Liver (tissue), 9 donors: Measurements from ENCODE around the gene DDX41. TPM values are rescaled to one million over a fixed set of nuclear protein-coding genes. Genes with fewer than 3 reads are reported as not detected.

ENCODE experiments used
- DNase-seq: peaks from one replicate; pipeline ENCODE4 v3.0.0-alpha.2; 2017; ENCODE audit warnings: low spot score
- H3K27ac ChIP-seq, 2 donors: one replicate each; pipeline ENCODE4 v1.7.0; 2013; ENCODE audit warnings: inconsistent platforms in 2 of 2, low read length in 2 of 2, control low read depth in 1 of 2, low read depth in 1 of 2, mild to moderate bottlenecking in 1 of 2
- H3K27me3 ChIP-seq, 4 donors: one replicate each; pipeline versions ENCODE4 v1.6.1 to v1.7.0; 2013; ENCODE audit warnings: low read length in 3 of 4, inconsistent platforms in 1 of 4, mild to moderate bottlenecking in 1 of 4, moderate library complexity in 1 of 4; ENCODE audit not compliant: control insufficient read depth in 4 of 4, insufficient read depth in 4 of 4
- H3K36me3 ChIP-seq, 4 donors: one replicate each; pipeline versions ENCODE4 v1.6.1 to v1.7.0; 2013; ENCODE audit warnings: low read length in 3 of 4, mild to moderate bottlenecking in 3 of 4, low read depth in 1 of 4, moderate library complexity in 1 of 4; ENCODE audit not compliant: control insufficient read depth in 4 of 4, insufficient read depth in 3 of 4
- H3K4me1 ChIP-seq, 4 donors: one replicate each; pipeline versions ENCODE4 v1.6.1 to v1.7.0; 2013; ENCODE audit warnings: low read length in 3 of 4, mild to moderate bottlenecking in 3 of 4, moderate library complexity in 1 of 4; ENCODE audit not compliant: control insufficient read depth in 4 of 4, insufficient read depth in 4 of 4
- H3K4me3 ChIP-seq, 3 donors: one replicate each; pipeline versions ENCODE4 v1.6.1 to v1.7.0; 2013; ENCODE audit warnings: low read length in 3 of 3, control low read depth in 1 of 3, low read depth in 1 of 3, mild to moderate bottlenecking in 1 of 3
- H3K9ac ChIP-seq, 2 donors: one replicate each; pipeline ENCODE4 v1.7.0; 2013; ENCODE audit warnings: low read length in 2 of 2, mild to moderate bottlenecking in 2 of 2, moderate library complexity in 2 of 2, control low read depth in 1 of 2, low read depth in 1 of 2
- H3K9me3 ChIP-seq, 4 donors: one replicate each; pipeline versions ENCODE4 v1.6.1 to v1.7.0; 2013; ENCODE audit warnings: low read length in 3 of 4; ENCODE audit not compliant: control insufficient read depth in 4 of 4
- CTCF ChIP-seq: fragments of 150-350 bp; IDR thresholded peaks from 2 replicates; pipeline ENCODE4 v1.5.1; 2017; ENCODE audit warnings: improper control_type of control experiment, low read depth, low read length; ENCODE audit not compliant: missing input control
- FOXA1 ChIP-seq: IDR thresholded peaks from 2 replicates; pipeline ENCODE4 v1.6.1; 2016; ENCODE audit warnings: antibody characterized with exemption
- FOXA2 ChIP-seq: IDR thresholded peaks from 2 replicates; pipeline ENCODE4 v1.6.1; 2016; ENCODE audit warnings: antibody characterized with exemption
- HNF4A ChIP-seq, 2 donors: conservative IDR thresholded peaks; 2 replicates each; pipeline ENCODE4 v1.6.1; 2016; ENCODE audit warnings: antibody characterized with exemption in 2 of 2, mild to moderate bottlenecking in 2 of 2
- HNF4G ChIP-seq: IDR thresholded peaks from 2 replicates; pipeline ENCODE4 v1.6.1; 2016; ENCODE audit warnings: antibody characterized with exemption
- JUND ChIP-seq, 2 donors: IDR thresholded peaks; 2 replicates each; pipeline ENCODE4 v1.6.1; 2016; ENCODE audit warnings: antibody characterized with exemption in 2 of 2
- MAX ChIP-seq: IDR thresholded peaks from 2 replicates; pipeline ENCODE4 v1.6.1; 2016; ENCODE audit warnings: antibody characterized with exemption
- NR2F2 ChIP-seq: IDR thresholded peaks from 2 replicates; pipeline ENCODE4 v1.6.1; 2016; ENCODE audit warnings: antibody characterized with exemption
- RAD21 ChIP-seq, 2 donors: IDR thresholded peaks; 2 replicates each; pipeline ENCODE4 v1.6.1; 2016; ENCODE audit warnings: antibody characterized with exemption in 2 of 2, mild to moderate bottlenecking in 2 of 2
- REST ChIP-seq: IDR thresholded peaks from 2 replicates; pipeline ENCODE4 v1.6.1; 2016; ENCODE audit warnings: antibody characterized with exemption, mild to moderate bottlenecking
- RXRA ChIP-seq, 2 donors: IDR thresholded peaks; 2 replicates each; pipeline ENCODE4 v1.6.1; 2017 to 2018; ENCODE audit warnings: antibody characterized with exemption in 2 of 2, mild to moderate bottlenecking in 1 of 2
- SP1 ChIP-seq: IDR thresholded peaks from 2 replicates; pipeline ENCODE4 v1.6.1; 2018; ENCODE audit warnings: antibody characterized with exemption, mild to moderate bottlenecking
- TAF1 ChIP-seq: conservative IDR thresholded peaks from 2 replicates; pipeline ENCODE4 v1.6.1; 2016; ENCODE audit warnings: antibody characterized with exemption, mild to moderate bottlenecking
- YY1 ChIP-seq: IDR thresholded peaks from 2 replicates; pipeline ENCODE4 v1.6.1; 2016; ENCODE audit warnings: antibody characterized with exemption, mild to moderate bottlenecking
- ZBTB33 ChIP-seq: IDR thresholded peaks from 2 replicates; pipeline ENCODE4 v1.6.1; 2016; ENCODE audit warnings: antibody characterized with exemption
- WGBS: extraction: QIAGEN DNeasy Blood & Tissue Kit; methylation state at CpG from one replicate; pipeline ENCODE4 v1.1.7; 2013; 5-methylcytosine and 5-hydroxymethylcytosine counted together
- polyA plus RNA-seq, 2 donors: library from polyadenylated mRNA; stranded (reverse) in 1 of 2; unstranded in 1 of 2; fragments of 200-250 nt in 1 of 2; fragments of >200 nt in 1 of 2; fragmentation: Nextera tagmentation in 1 of 2; extraction: Ambion mirVana in 1 of 2; gene quantifications; one replicate each; pipeline versions ENCODE4 v1.2.1 to v1.2.3, GENCODE V29; 2013 to 2015
- total RNA-seq, 2 donors: library from RNA; depleted of rRNA; stranded (reverse); fragments of >200 nt; gene quantifications; one replicate each; pipeline ENCODE4 v1.2.3, GENCODE V29; 2014
- donor health status: healthy.
- donor health status: healthy.
- donor health status: healthy.
- donor health status: healthy.
- donor health status: healthy.

Gene DDX41
- total and polyA plus RNA-seq, 4 donors, result 20.4 to 58.5 (median 45.6) TPM

- Histone ChIP-seq H3K9ac (no peak overlapping the region), H3K27me3 (no peaks in the 10 kb centered on the region), H3K4me1 (peaks cover 0 to 6% (median 3%) of the 10 kb centered on the region in 4 donors), H3K36me3 (no peaks in the 10 kb centered on the region), H3K9me3 (no peaks in the 10 kb centered on the region), H3K4me3 (no peak overlapping the region), H3K27ac (no peak overlapping the region)
- DNase-seq, result no peak
- WGBS, result 93% methylated on average over 10 of the region's 10 CpGs
- no peak for TF ChIP-seq JUND (IDR thresholded peaks at IDR 0.05)
- no peak for TF ChIP-seq FOXA2
- no peak for TF ChIP-seq REST
- TF ChIP-seq YY1, result no peak
- TF ChIP-seq RAD21 (IDR thresholded peaks at IDR 0.05), result no peak
- no peak for TF ChIP-seq HNF4G
- no peak for TF ChIP-seq NR2F2
Observed at GRCh38 chr5:177470759-177471536, 45.8 kb downstream of the DDX41 start.

GRCh38 chr5:177469750-177470525, 46.8 kb downstream of the DDX41 start:
- Histone ChIP-seq H3K9me3 (no peaks in the 10 kb centered on the region), H3K27ac (no peak overlapping the region), H3K36me3 (no peaks in the 10 kb centered on the region), H3K9ac (no peak overlapping the region), H3K27me3 (no peaks in the 10 kb centered on the region), H3K4me1 (peaks cover 0 to 6% (median 3%) of the 10 kb centered on the region in 4 donors), H3K4me3 (no peak overlapping the region)
- DNase-seq, result no peak
- 86% methylated on average over 8 of the region's 8 CpGs for WGBS
- TF ChIP-seq FOXA1, result no peak
- TF ChIP-seq SP1, result no peak
- TF ChIP-seq CTCF, result no peak
- TF ChIP-seq RAD21 (IDR thresholded peaks at IDR 0.05), result no peak
- no peak for TF ChIP-seq HNF4A (conservative IDR thresholded peaks at IDR 0.05)
- TF ChIP-seq ZBTB33, result no peak
- no peak for TF ChIP-seq YY1
- TF ChIP-seq RXRA (IDR thresholded peaks at IDR 0.05), result no peak
- TF ChIP-seq HNF4G, result no peak
- no peak for TF ChIP-seq MAX
- TF ChIP-seq NR2F2, result no peak
- TF ChIP-seq FOXA2, result no peak
- TF ChIP-seq TAF1, result no peak
